Measurements from ENCODE around the gene NTRK3. TPM values are rescaled to one million over a fixed set of nuclear protein-coding genes. Genes with fewer than 3 reads are reported as not detected.

NTRK3 gene
- polyA plus RNA-seq, 1 donor from 2014 or later, result 42.7 TPM

DNA sequence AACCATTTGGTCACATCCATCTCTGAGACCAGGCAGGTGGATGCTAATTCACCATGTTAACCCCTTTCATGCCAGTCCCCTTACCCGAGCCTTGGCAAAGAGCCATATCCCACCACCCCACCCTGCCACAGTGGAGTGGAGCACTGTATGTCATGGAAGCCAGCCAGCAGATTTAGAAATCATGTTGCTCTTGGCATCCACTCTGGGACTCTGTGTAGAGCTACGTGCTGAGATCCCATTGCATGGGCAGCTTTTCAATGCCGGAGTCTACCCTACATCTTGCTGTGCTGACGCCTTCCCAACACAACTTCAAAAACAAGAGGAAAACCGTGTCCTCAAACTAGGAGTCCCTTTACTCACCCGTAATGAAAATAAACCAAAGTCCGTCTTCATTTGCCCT, 131.0 kb downstream of the NTRK3 start:
- Histone ChIP-seq H3K4me2 (ENCODE audit: low read length) (no peak overlapping the region), H3K9me2 (ENCODE audit: insufficient read depth, low read length) (no peaks in the 10 kb centered on the region), H3K27ac (ENCODE audit: low read length) (no peak overlapping the region), H3K27me3 (ENCODE audit: insufficient read depth, low read depth, low read length) (no peaks in the 10 kb centered on the region), H3K4me3 (ENCODE audit: low read length) (no peak overlapping the region), H2AFZ (ENCODE audit: low read depth, low read length) (no peak overlapping the region), H3K36me3 (ENCODE audit: insufficient read depth, low read length) (peaks cover 4% of the 10 kb centered on the region), H3F3A (ENCODE audit: insufficient read depth, low read length, poor library complexity, severe bottlenecking) (no peaks in the 10 kb centered on the region), H4K20me1 (ENCODE audit: insufficient read depth) (peaks cover 3% of the 10 kb centered on the region), H3K9me3 (ENCODE audit: low read length) (no peaks in the 10 kb centered on the region), H3K79me2 (replicated peaks; ENCODE audit: insufficient read depth, low read length) (no peaks in the 10 kb centered on the region), H3K9ac (ENCODE audit: low read length) (no peak overlapping the region)
- no peak for TF ChIP-seq SMC3 (conservative IDR thresholded peaks at IDR 0.05; ENCODE audit: poor library complexity)
- no peak for TF ChIP-seq TAF1 (IDR thresholded peaks at IDR 0.05; ENCODE audit: low read depth)
- TF ChIP-seq, protein P1, sequence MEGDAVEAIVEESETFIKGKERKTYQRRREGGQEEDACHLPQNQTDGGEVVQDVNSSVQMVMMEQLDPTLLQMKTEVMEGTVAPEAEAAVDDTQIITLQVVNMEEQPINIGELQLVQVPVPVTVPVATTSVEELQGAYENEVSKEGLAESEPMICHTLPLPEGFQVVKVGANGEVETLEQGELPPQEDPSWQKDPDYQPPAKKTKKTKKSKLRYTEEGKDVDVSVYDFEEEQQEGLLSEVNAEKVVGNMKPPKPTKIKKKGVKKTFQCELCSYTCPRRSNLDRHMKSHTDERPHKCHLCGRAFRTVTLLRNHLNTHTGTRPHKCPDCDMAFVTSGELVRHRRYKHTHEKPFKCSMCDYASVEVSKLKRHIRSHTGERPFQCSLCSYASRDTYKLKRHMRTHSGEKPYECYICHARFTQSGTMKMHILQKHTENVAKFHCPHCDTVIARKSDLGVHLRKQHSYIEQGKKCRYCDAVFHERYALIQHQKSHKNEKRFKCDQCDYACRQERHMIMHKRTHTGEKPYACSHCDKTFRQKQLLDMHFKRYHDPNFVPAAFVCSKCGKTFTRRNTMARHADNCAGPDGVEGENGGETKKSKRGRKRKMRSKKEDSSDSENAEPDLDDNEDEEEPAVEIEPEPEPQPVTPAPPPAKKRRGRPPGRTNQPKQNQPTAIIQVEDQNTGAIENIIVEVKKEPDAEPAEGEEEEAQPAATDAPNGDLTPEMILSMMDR (IDR thresholded peaks at IDR 0.05; ENCODE audit: poor library complexity, severe bottlenecking), result no peak
- no peak for TF ChIP-seq POLR2AphosphoS5 (IDR thresholded peaks at IDR 0.05)
- no peak for TF ChIP-seq RAD21 (conservative IDR thresholded peaks at IDR 0.05)
- no peak for TF ChIP-seq EZH2 (IDR thresholded peaks at IDR 0.05; ENCODE audit: borderline replicate concordance, insufficient read depth, low read length, poor library complexity, severe bottlenecking)
- TF ChIP-seq EP300 (conservative IDR thresholded peaks at IDR 0.05; ENCODE audit: poor library complexity, severe bottlenecking), result no peak
- TF ChIP-seq MXI1 (conservative IDR thresholded peaks at IDR 0.05; ENCODE audit: poor library complexity, severe bottlenecking), result no peak
- TF ChIP-seq, protein P2, sequence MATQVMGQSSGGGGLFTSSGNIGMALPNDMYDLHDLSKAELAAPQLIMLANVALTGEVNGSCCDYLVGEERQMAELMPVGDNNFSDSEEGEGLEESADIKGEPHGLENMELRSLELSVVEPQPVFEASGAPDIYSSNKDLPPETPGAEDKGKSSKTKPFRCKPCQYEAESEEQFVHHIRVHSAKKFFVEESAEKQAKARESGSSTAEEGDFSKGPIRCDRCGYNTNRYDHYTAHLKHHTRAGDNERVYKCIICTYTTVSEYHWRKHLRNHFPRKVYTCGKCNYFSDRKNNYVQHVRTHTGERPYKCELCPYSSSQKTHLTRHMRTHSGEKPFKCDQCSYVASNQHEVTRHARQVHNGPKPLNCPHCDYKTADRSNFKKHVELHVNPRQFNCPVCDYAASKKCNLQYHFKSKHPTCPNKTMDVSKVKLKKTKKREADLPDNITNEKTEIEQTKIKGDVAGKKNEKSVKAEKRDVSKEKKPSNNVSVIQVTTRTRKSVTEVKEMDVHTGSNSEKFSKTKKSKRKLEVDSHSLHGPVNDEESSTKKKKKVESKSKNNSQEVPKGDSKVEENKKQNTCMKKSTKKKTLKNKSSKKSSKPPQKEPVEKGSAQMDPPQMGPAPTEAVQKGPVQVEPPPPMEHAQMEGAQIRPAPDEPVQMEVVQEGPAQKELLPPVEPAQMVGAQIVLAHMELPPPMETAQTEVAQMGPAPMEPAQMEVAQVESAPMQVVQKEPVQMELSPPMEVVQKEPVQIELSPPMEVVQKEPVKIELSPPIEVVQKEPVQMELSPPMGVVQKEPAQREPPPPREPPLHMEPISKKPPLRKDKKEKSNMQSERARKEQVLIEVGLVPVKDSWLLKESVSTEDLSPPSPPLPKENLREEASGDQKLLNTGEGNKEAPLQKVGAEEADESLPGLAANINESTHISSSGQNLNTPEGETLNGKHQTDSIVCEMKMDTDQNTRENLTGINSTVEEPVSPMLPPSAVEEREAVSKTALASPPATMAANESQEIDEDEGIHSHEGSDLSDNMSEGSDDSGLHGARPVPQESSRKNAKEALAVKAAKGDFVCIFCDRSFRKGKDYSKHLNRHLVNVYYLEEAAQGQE (IDR thresholded peaks at IDR 0.05; ENCODE audit: borderline replicate concordance), result no peak

DNA sequence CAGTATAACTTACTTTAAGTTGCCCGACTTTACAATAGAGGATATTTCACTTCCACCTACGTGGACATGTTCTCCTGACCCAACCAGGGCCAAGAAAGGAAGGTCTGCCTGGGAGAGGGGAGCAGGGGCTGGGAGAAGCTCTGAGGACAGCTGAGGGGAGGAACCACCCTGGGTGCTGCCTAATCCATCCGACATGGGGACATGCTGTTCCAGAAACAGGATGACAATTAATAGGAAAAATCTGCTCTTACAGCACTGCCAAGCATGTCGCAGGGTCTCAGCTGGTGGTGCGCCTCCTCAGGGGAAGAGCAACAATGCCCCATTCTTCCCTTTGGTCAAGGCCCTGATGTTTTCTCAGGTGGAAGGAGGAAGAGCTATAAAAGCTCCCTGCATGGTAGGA, 132.3 kb downstream of the NTRK3 start:
- Histone ChIP-seq H3F3A (ENCODE audit: insufficient read depth, low read length, poor library complexity, severe bottlenecking) (no peaks in the 10 kb centered on the region), H3K79me2 (replicated peaks; ENCODE audit: insufficient read depth, low read length) (no peaks in the 10 kb centered on the region), H3K27ac (ENCODE audit: low read length) (no peak overlapping the region), H3K27me3 (ENCODE audit: insufficient read depth, low read depth, low read length) (no peaks in the 10 kb centered on the region), H3K9ac (ENCODE audit: low read length) (no peak overlapping the region), H3K36me3 (ENCODE audit: insufficient read depth, low read length) (peaks cover 4% of the 10 kb centered on the region), H3K4me2 (ENCODE audit: low read length) (no peak overlapping the region), H4K20me1 (ENCODE audit: insufficient read depth) (peaks cover 3% of the 10 kb centered on the region), H3K9me2 (ENCODE audit: insufficient read depth, low read length) (no peaks in the 10 kb centered on the region), H3K9me3 (ENCODE audit: low read length) (no peaks in the 10 kb centered on the region), H2AFZ (ENCODE audit: low read depth, low read length) (no peak overlapping the region), H3K4me3 (ENCODE audit: low read length) (no peak overlapping the region)
- TF ChIP-seq EP300 (conservative IDR thresholded peaks at IDR 0.05; ENCODE audit: poor library complexity, severe bottlenecking) (no peak), MXI1 (conservative IDR thresholded peaks at IDR 0.05; ENCODE audit: poor library complexity, severe bottlenecking) (no peak), SMC3 (conservative IDR thresholded peaks at IDR 0.05; ENCODE audit: poor library complexity) (no peak), TAF1 (IDR thresholded peaks at IDR 0.05; ENCODE audit: low read depth) (no peak), RAD21 (conservative IDR thresholded peaks at IDR 0.05) (no peak), POLR2AphosphoS5 (IDR thresholded peaks at IDR 0.05) (no peak)
- TF ChIP-seq, protein P2 (IDR thresholded peaks at IDR 0.05; ENCODE audit: borderline replicate concordance), result no peak

All from neural cell (in vitro differentiated cells).